Stimulated activated memory B cell treated with anti-CD40 and anti-IgM and Interleukin-4, amounts not matched to agents 10 μg/mL and 1 μg/mL and 100 μg/mL, for 72 hours (primary cell): ENCODE measurements around the gene NHLRC1.
"Not testable (repeated sequence)": the region's sequence is repeated elsewhere in the genome, so short reads cannot be mapped to it uniquely, and the experiment has no call there.

Experiments used
- ATAC-seq: fragments of 150-1000 bp; cut with Tn5 transposase; 2 replicates; pipeline ENCODE4 v1.10.0; 2021
- H3K27ac Mint-ChIP-seq: one replicate; pipeline ENCODE4 v1.8.0; 2022; ENCODE audit warnings: mild to moderate bottlenecking, mixed read lengths
- H3K27me3 Mint-ChIP-seq: one replicate; pipeline ENCODE4 v1.8.0; 2022; ENCODE audit warnings: mixed read lengths
- H3K36me3 Mint-ChIP-seq: one replicate; pipeline ENCODE4 v1.8.0; 2022; ENCODE audit warnings: mixed read lengths
- H3K4me1 Mint-ChIP-seq: one replicate; pipeline ENCODE4 v1.8.0; 2022; ENCODE audit warnings: mixed read lengths
- H3K4me3 Mint-ChIP-seq: one replicate; pipeline ENCODE4 v1.8.0; 2022; ENCODE audit warnings: mild to moderate bottlenecking, moderate library complexity, mixed read lengths
- H3K9me3 Mint-ChIP-seq: one replicate; pipeline ENCODE4 v1.8.0; 2022; ENCODE audit warnings: mixed read lengths

NHLRC1 gene

DNA sequence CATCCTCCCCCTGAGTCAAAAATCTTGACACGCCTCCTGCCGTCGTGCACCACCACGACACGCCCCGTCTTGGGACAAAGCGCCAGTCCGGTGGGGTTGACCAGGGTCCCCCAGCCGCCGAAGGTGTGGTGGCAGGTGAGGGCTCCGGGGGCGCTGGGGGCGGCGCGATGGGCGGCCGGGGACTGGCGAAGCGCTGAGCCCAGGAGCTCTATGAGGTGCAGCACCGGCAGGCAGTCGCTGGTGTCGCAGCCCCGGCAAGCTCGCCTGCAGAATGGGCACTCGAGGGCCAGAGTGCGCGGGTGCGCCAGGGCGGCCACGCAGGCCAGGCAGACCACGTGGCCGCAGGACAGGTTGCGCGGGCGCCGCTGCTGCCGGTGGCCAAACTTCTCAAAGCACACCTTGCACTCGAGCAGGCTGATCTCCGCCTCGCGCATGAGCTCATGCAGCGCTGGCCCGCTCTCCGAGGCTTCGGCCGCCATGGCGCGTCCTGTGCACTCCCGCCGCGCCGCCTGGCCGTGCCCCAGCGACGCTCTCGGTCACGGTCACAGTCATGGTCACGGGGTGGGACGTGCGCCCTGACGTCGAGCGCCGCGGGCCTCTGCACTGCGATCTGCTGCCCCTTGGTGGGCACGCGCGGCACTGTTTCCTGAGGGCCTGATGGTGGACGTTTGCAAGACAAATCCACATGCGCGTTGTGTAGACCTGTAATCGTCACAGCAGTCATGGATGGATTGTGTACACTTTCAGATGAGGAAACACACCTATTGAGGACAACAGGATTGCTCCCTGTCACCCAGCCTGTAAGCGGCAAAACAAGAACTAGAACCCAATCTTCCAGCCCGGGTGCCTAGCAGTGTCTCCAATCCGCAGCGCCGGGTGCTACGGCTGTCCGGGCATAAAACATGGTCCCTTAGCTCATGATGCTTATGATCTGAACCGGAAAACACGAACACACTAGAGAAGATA lies at the start of gene NHLRC1:
Gene NHLRC1 (minus strand): TSS at position 550 of the 966 bp plus-strand sequence. CDS start 71 bp downstream, at position 479.
- H3K36me3 Mint-ChIP-seq: no peaks in the 10 kb centered on the region
- H3K27me3 Mint-ChIP-seq: no peaks in the 10 kb centered on the region
- H3K27ac Mint-ChIP-seq: peak within 1 kb of the TSS; percentile 82
- peaks cover 9% of the 10 kb centered on the region for H3K4me1 Mint-ChIP-seq
- ATAC-seq: peak; percentile 99
- no peaks in the 10 kb centered on the region for H3K9me3 Mint-ChIP-seq
- peak within 1 kb of the TSS; percentile 81 for H3K4me3 Mint-ChIP-seq

DNA sequence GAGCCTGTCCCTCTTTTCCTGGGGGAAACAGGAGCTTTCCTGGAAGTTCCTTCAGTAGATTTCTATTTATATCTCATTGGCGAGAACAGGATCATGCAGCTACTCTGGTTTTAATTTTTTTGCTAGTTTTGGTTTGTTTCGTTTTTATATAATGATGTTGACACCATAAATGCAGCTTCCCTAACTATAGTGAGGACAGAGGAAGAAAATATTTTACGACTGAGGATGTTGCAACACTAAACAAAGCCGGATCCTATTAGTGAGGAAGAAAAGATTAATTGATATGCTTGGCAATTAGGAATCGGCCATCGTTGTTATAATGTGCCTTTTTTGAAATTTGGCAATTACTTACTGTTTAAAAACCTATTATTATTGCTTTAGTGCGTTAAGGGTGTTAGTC lies 49.4 kb upstream of the NHLRC1 start:
- Mint-ChIP-seq H3K27ac (no peak overlapping the region), H3K4me3 (no peak overlapping the region), H3K36me3 (peaks cover 72% of the 10 kb centered on the region), H3K9me3 (peaks cover 3% of the 10 kb centered on the region), H3K27me3 (no peaks in the 10 kb centered on the region), H3K4me1 (peaks cover 11% of the 10 kb centered on the region)
- ATAC-seq: no peak

DNA sequence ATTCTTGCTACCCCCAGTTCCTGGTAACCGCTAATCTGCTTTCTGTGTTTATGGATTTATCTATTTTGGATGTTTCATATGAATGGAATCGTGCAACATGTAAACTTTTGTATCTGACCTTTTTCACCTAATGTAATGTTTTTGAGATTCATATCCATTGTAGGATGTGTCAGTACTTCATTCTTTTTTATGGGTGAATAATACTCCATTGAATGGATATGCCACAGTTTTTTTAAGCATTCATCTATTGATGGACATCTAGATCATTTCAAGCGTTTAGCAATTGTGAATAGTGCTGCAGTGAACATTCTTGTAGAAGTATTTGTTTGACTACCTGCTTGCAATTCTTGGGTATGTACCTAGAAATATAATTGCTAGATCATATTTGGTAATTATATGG lies 45.8 kb upstream of the NHLRC1 start:
- Mint-ChIP-seq H3K27me3 (no peaks in the 10 kb centered on the region), H3K9me3 (peaks cover 3% of the 10 kb centered on the region), H3K4me3 (no peak overlapping the region), H3K27ac (no peak overlapping the region), H3K36me3 (peaks cover 51% of the 10 kb centered on the region), H3K4me1 (no peaks in the 10 kb centered on the region)
- ATAC-seq: no peak

DNA sequence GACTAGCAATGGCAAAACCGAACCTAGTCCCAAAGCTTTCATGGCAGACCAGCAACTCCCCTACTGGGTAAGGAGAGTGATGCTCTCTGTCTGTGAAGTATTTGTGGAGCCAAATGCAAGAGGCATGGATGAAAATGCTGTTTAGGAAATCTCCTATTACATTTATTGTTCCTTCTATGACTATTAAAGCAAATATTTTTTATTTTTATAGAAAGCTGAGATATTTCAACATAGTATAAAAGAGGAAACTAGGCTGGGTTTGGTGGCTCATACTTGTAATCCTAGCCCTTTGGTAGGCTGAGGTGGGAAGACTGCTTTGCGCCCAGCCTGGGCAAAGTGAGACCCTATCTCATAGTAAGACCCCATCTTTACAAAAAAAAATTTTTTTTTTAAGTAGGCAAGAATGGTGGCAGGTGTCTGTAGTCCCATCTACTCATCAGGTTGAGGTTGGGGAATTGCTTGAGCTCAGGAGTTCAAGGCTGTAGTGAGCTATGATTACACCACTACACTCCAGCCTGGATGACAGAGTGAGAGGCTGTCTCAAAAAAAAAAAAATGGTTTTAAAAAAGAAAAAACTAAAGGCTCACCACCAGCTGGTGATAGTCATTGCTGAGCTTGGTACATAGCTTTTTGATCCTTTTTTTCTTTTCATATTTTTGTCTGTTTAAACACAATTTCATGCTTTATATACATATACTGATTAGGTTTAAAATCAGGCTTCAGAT lies 44.0 kb upstream of the NHLRC1 start:
- H3K27ac Mint-ChIP-seq: no peak overlapping the region
- H3K36me3 Mint-ChIP-seq: peaks cover 52% of the 10 kb centered on the region
- no peak overlapping the region for H3K4me3 Mint-ChIP-seq
- H3K4me1 Mint-ChIP-seq: no peaks in the 10 kb centered on the region
- H3K9me3 Mint-ChIP-seq: peaks cover 3% of the 10 kb centered on the region
- no peaks in the 10 kb centered on the region for H3K27me3 Mint-ChIP-seq
- no peak for ATAC-seq

DNA sequence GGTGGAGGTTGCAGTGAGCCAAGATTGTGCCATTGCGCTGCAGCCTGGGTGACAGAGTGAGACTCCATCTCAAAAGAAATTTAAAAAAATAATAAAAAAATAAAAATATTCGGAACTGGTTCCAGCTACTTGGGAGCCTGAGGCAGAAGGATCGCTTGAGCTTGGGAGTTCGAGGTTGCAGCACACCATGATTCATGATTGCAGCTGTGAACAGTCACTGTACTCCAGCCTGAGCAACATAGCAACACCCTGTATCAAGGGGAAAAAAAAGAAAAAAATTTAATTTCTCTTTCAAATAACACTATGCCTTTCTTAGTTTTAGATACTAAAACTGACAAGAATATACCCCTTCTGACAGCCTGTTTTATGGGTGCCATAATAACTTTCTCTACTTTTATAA lies 43.3 kb upstream of the NHLRC1 start:
- Mint-ChIP-seq H3K9me3 (peaks cover 3% of the 10 kb centered on the region), H3K4me3 (no peak overlapping the region), H3K4me1 (no peaks in the 10 kb centered on the region), H3K36me3 (peaks cover 51% of the 10 kb centered on the region), H3K27ac (no peak overlapping the region), H3K27me3 (no peaks in the 10 kb centered on the region)
- ATAC-seq: no peak

DNA sequence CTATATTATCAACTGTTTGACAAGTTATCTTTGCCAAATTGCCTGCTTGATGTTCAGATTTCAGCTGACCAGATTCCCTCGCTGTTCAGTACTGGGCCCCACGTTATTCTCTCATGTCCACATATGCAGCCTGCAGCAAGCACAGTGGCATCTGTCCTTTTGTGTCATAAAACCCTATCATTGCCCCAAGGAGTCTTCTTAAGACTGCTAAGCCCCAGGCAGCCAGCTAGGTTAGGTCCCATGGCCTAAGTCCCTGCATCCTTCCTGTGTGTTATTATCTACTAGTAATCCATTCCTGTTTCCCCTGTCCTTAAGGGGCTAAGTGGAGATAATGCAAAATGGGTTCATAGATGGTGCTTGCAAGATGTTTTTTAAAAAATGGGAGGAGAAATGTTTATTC lies 39.9 kb upstream of the NHLRC1 start:
- H3K36me3 Mint-ChIP-seq: peaks cover 34% of the 10 kb centered on the region
- ATAC-seq: no peak
- H3K27me3 Mint-ChIP-seq: no peaks in the 10 kb centered on the region
- no peak overlapping the region for H3K4me3 Mint-ChIP-seq
- H3K27ac Mint-ChIP-seq: no peak overlapping the region
- no peaks in the 10 kb centered on the region for H3K9me3 Mint-ChIP-seq
- H3K4me1 Mint-ChIP-seq: no peaks in the 10 kb centered on the region

DNA sequence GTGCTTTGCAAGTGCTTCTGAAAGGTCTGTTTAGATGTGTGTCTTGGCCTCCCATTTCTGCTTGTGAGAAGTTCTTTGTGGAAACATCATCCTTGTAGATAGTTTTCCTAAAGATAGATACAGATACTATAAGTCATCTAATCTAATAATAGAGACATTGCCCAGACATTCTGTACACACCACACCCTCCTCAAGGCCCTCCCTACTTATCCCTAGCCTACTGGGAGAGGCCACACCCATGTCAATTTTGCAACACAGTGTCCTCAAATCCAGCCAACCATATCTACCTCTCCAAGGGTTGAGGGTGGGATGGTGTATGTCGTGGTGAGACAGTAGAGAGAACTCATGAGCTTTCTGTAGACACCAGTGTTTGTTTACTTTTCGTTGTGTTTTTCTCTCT lies 39.0 kb upstream of the NHLRC1 start:
- H3K27ac Mint-ChIP-seq: no peak overlapping the region
- peaks cover 34% of the 10 kb centered on the region for H3K36me3 Mint-ChIP-seq
- H3K27me3 Mint-ChIP-seq: no peaks in the 10 kb centered on the region
- ATAC-seq: no peak
- H3K4me1 Mint-ChIP-seq: peaks cover 2% of the 10 kb centered on the region
- H3K9me3 Mint-ChIP-seq: no peaks in the 10 kb centered on the region
- no peak overlapping the region for H3K4me3 Mint-ChIP-seq

DNA sequence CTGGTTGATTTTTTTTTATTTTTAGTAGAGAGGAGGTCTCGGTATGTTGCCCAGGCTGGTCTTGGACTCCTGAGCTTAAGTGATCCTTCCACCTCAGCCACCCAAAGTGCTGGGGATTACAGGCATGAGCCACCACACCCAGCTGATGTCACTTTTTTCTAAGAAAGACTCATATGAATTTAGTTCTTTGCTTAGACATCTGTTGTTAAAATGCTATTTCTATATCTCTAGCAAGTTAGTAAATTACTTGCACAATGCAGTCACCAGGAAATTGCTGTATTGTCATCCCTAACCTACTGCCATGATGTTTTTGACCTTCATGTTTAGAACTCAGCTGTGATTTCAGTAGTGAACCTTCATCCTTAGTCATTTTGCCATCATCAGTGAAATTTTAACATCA lies 38.4 kb upstream of the NHLRC1 start:
- Mint-ChIP-seq H3K4me1 (peaks cover 7% of the 10 kb centered on the region), H3K9me3 (no peaks in the 10 kb centered on the region), H3K27ac (no peak overlapping the region), H3K4me3 (no peak overlapping the region), H3K27me3 (no peaks in the 10 kb centered on the region), H3K36me3 (peaks cover 34% of the 10 kb centered on the region)
- ATAC-seq: no peak

DNA sequence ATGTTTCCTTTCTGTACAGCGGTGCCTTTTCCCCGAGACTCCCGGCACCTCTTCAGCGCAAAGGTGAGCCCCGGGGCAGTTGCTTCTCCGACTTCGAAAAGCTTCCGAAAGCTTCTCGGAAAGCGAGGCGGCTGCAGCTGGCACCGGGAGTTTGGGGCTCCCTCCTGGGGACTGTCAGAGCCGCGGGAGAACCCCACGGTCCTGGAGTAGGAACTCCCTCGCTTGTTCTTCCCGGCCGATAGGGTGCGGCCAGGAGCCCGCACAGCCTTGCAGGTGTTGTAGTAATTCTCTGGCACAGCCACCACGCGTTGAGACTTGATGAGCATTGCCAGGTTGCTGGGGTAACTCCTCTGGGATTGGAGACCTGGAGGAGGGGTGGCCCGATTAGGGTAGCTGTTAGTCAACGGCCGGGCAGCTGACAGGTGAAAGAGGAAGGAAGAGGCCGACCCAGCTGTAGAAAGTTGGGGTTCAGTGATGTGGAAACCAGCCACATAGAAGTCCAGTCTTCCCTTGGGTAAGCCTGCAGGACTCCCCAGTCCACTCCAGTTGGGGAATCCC lies 33.5 kb upstream of the NHLRC1 start:
- peak overlapping the region; percentile 62 for H3K27ac Mint-ChIP-seq
- H3K27me3 Mint-ChIP-seq: no peaks in the 10 kb centered on the region
- peaks cover 14% of the 10 kb centered on the region for H3K36me3 Mint-ChIP-seq
- no peaks in the 10 kb centered on the region for H3K9me3 Mint-ChIP-seq
- ATAC-seq: peak; percentile 67
- H3K4me1 Mint-ChIP-seq: peaks cover 24% of the 10 kb centered on the region
- H3K4me3 Mint-ChIP-seq: peak overlapping the region; percentile 99

DNA sequence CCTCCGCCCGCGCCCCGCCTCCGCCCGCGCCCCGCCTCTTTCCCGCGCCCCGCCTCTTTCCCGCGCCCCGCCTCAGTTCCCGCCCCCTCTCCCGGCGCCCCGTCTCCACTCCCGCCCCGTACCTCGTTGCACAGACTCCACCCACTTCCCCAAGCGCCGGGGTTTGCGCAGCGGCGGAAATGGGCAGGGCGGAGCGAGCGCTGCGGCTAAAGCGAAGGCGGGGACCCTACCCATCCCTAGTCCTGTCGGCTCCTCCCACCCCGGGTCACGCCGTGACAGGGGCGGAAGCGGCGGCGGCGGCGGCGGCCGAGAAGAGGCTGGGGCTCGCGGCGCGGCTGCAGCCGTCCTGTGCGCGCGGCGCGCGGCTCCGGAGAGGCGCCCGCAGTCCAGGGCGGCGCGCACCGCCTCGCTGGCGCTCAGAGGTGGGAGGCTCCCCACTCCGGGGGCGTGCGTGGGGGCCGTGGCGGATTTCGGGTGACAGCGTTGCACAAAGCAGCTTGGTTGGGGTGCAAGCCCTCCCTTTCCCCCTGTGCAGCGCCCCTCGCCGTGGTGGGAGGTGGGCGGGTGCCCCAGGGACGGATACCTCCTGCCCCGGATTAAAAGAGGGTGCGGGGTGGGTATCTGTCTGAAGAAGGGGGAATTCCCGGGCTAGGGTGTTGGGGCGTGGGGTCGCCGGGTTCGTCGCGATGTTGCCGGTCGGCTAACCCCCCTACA lies 32.8 kb upstream of the NHLRC1 start, which contains the start of gene KDM1B:
Gene KDM1B (plus strand): TSS at position 273 of the 714 bp plus-strand sequence. CDS start 4,474 bp downstream, outside the sequence.
- Mint-ChIP-seq H3K36me3 (peaks cover 11% of the 10 kb centered on the region), H3K27ac (peak within 1 kb of the TSS; percentile 89)
- ATAC-seq: peak; percentile 96

DNA sequence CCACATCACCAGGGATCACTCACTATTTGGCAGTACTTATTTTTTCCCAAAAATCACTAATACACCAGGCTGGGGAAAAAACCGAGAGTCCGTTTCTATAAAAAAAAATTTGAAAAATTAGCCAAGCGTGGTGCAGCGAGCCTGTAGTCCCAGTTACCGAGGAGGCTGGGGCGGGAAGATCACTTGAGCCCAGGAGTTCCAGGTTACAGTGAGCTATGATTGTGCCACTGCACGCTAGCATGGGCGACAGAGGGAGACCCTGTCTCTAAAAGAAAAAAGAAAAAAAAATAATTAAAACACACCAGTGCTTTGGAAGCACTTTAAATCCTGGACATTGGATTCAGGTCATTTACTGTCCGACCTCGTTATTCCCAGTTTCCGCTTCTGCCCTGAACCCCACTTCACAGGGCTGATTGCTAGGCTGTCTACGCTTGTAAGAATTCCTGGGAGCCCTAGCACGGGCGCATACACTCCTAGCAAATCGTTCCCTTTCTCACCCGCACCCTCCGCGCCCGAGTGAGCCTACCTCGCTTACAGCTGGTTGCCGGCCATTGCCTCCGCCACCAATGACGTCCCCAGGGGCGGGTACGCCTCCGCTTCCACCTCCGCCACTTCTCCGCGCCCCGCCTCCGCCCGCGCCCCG lies 32.2 kb upstream of the NHLRC1 start, which contains the start of gene TPMT:
Gene TPMT (minus strand): TSS at position 571 of the 643 bp plus-strand sequence. CDS start 5,950 bp downstream, outside the sequence.
- Mint-ChIP-seq H3K36me3 (peaks cover 4% of the 10 kb centered on the region), H3K27me3 (no peaks in the 10 kb centered on the region), H3K9me3 (no peaks in the 10 kb centered on the region), H3K27ac (peak within 1 kb of the TSS; percentile 89), H3K4me1 (peaks cover 24% of the 10 kb centered on the region), H3K4me3 (peak within 1 kb of the TSS; percentile 99)
- peak; percentile 85 for ATAC-seq

More for the DNA sequence above, 32.8 kb upstream of the NHLRC1 start, which contains the start of gene KDM1B:
- H3K9me3 Mint-ChIP-seq: no peaks in the 10 kb centered on the region
- H3K4me3 Mint-ChIP-seq: peak within 1 kb of the TSS; percentile 99
- no peaks in the 10 kb centered on the region for H3K27me3 Mint-ChIP-seq
- peaks cover 24% of the 10 kb centered on the region for H3K4me1 Mint-ChIP-seq

DNA sequence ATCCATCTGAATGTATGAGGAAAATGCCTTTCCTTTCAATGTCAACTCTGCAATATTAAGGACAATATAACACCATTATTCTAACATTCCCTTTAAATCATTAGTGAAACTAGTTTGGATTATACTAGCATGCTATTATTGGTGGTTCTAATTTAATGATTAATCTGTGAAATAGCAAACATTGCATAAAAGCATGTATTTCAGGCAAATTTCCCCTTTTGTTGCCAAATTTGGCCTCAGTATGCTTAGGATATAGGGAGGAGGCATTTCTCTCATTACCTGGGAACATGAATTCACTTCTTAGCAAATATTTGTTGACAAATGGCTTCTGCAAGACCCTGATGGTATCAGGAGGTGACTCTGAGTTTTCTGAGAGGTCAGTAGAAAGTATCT lies 30.8 kb upstream of the NHLRC1 start:
- H3K4me3 Mint-ChIP-seq: no peak overlapping the region

DNA sequence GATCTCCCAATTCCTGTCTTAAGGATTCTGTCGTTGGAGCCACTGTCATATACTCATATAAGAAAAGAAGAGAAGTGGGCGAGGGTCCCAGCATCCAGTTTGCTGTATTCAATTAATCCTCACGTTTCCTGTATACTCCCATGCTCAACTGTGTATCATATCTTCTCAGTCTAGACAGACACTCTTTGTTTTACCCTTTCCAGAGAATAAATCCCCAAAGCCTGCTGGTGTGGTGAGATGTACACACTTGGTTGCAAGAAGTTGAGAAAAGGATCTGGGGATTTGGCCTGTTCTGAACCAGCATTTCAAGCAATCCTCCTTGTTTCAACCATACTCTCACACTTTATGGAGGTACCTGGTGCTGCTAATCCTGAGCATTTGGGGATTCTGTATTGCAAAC lies 29.3 kb upstream of the NHLRC1 start:
- Mint-ChIP-seq H3K9me3 (no peaks in the 10 kb centered on the region), H3K4me3 (no peak overlapping the region), H3K27ac (no peak overlapping the region), H3K36me3 (peaks cover 11% of the 10 kb centered on the region), H3K4me1 (peaks cover 24% of the 10 kb centered on the region), H3K27me3 (no peaks in the 10 kb centered on the region)
- no peak for ATAC-seq

More for the DNA sequence above, 30.8 kb upstream of the NHLRC1 start:
- Mint-ChIP-seq H3K9me3 (no peaks in the 10 kb centered on the region), H3K36me3 (peaks cover 9% of the 10 kb centered on the region), H3K27ac (peak overlapping the region; percentile 27), H3K27me3 (no peaks in the 10 kb centered on the region), H3K4me1 (peaks cover 24% of the 10 kb centered on the region)
- ATAC-seq: no peak

DNA sequence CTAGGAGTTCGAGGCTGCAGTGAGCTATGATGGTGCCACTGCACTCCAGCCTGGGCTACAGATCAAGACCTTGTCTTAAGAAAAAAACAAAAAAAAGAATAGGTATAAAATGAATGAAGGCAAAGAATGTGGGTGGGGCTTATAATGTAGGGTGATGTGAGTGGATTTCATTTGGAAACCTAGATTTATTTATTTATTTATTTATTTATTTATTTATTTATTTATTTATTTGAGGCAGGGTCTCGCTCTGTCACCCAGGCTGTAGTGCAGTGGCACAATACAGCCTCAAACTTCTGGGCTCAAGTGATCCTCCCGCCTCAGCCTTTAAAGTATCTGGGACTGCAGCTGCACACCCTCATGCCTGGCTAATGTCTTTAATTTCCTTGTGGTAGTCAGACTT lies 28.9 kb upstream of the NHLRC1 start:
- ATAC-seq, H3K27ac Mint-ChIP-seq, H3K27me3 Mint-ChIP-seq, H3K4me3 Mint-ChIP-seq, H3K9me3 Mint-ChIP-seq: not testable (repeated sequence)
- H3K36me3 Mint-ChIP-seq: peaks cover 11% of the 10 kb centered on the region
- H3K4me1 Mint-ChIP-seq: peaks cover 22% of the 10 kb centered on the region
